Left cardiac atrium (tissue), 4 donors: ENCODE data around the gene TAS2R43. TPM values are rescaled to one million over a fixed set of nuclear protein-coding genes. Genes with fewer than 3 reads are reported as not detected.
"Not testable (repeated sequence)": the region's sequence is repeated elsewhere in the genome, so short reads cannot be mapped to it uniquely, and the experiment has no call there.

Experiments
- ATAC-seq, 2 donors: fragments of 200-7000 bp; cut with Tn5 transposase; one replicate each; pipeline ENCODE4 v1.9.1; 2020; ENCODE audit warnings: mild to moderate bottlenecking in 2 of 2, moderate library complexity in 2 of 2
- DNase-seq: peaks from one replicate; pipeline ENCODE4 v3.0.0-alpha.2; 2020
- intact Hi-C, 2 donors: fragments of 100-400 bp; cut with DNase I; formaldehyde crosslinking; loops; one replicate each; pipeline versions ENCODE4 v1.14.1 to v1.15.1; 2022 to 2023
- long read RNA-seq: library from polyadenylated mRNA; unstranded; transcript quantifications from one replicate; pipeline ENCODE4 v2.0.0, GENCODE V29; 2021
- total RNA-seq, 2 donors: library from RNA; stranded (reverse); fragmentation: NEBNext Ultra II Directional; extraction: Animal tissue kit (Norgen Biotek cat#: 25700); gene quantifications; one replicate each; pipeline ENCODE4 v1.2.1, GENCODE V29; 2021
- donor health status: DM: no; HTN: yes; CAD: no.
- donor health status: DM: no; HTN: yes; CAD: no; lungs with severe emphysema.
- donor health status: DM: yes; HTN: yes; CAD: no.
- donor health status: Dilated cardiomyopathy.

Gene TAS2R43
- not detected for total RNA-seq
- long read RNA-seq: 0 reads

- DNase-seq: no peak
- intact Hi-C loops: no loop called here
- ATAC-seq: no peak
Measured at GRCh38 chr12:11092128-11092527, at the start of gene TAS2R43. TAS2R43 (minus strand) TSS chr12:11092313; CDS start chr12:11092229, 84 bp downstream.

- intact Hi-C loops: no loop called here
- DNase-seq: no peak
Measured at GRCh38 chr12:11136075-11136474, 44.0 kb upstream of the TAS2R43 start.

GRCh38 chr12:11134305-11134704 is 42.2 kb upstream of the TAS2R43 start, which contains the start of gene TAS2R30:
TAS2R30 (minus strand) TSS chr12:11134644; CDS start chr12:11134244, 400 bp downstream.
- no peak for DNase-seq
- no peak for ATAC-seq
- intact Hi-C loops: no loop called here

More at GRCh38 chr12:11136075-11136474, 44.0 kb upstream of the TAS2R43 start:
- ATAC-seq: no peak

GRCh38 chr12:11133816-11134215 is 41.7 kb upstream of the TAS2R43 start:
- intact Hi-C loops: no loop called here
- DNase-seq (no peak), ATAC-seq (no peak)

GRCh38 chr12:11133162-11133561 is 41.0 kb upstream of the TAS2R43 start:
- intact Hi-C loops: no loop called here
- no peak for DNase-seq
- ATAC-seq: no peak

- intact Hi-C loops: no loop called here
- DNase-seq: no peak
- ATAC-seq: no peak
Measured at GRCh38 chr12:11130999-11131398, 38.9 kb upstream of the TAS2R43 start.

GRCh38 chr12:11130382-11130781 is 38.3 kb upstream of the TAS2R43 start:
- DNase-seq (no peak), ATAC-seq (no peak)

GRCh38 chr12:11114130-11114529 is 22.0 kb upstream of the TAS2R43 start:
- intact Hi-C loops, ATAC-seq, DNase-seq: not testable (repeated sequence)

More at GRCh38 chr12:11130382-11130781, 38.3 kb upstream of the TAS2R43 start:
- intact Hi-C loops: no loop called here

- intact Hi-C loops, DNase-seq, ATAC-seq: not testable (repeated sequence)
Measured at GRCh38 chr12:11111213-11111612, 19.1 kb upstream of the TAS2R43 start.

- intact Hi-C loops: no loop called here
- ATAC-seq (no peak), DNase-seq (no peak)
Measured at GRCh38 chr12:11108862-11109261, 16.7 kb upstream of the TAS2R43 start.

- intact Hi-C loops: no loop called here
- DNase-seq (no peak), ATAC-seq (no peak)
Measured at GRCh38 chr12:11107719-11108118, 15.6 kb upstream of the TAS2R43 start.

- intact Hi-C loops: no loop called here
- ATAC-seq: no peak
- no peak for DNase-seq
Measured at GRCh38 chr12:11106288-11106687, 14.2 kb upstream of the TAS2R43 start.

GRCh38 chr12:11105546-11105945 is 13.4 kb upstream of the TAS2R43 start:
- DNase-seq (no peak), ATAC-seq (no peak)
- intact Hi-C loops: no loop called here

- ATAC-seq, DNase-seq, intact Hi-C loops: not testable (repeated sequence)
Measured at GRCh38 chr12:11094910-11095309, 2.8 kb upstream of the TAS2R43 start.

GRCh38 chr12:11089246-11089645 is 2.9 kb downstream of the TAS2R43 start:
- peak in 1 of 2 donors; percentile 78 for ATAC-seq
- DNase-seq: no peak
- intact Hi-C loops: no loop called here

GRCh38 chr12:11085419-11085818 is 6.7 kb downstream of the TAS2R43 start:
- DNase-seq: no peak
- intact Hi-C loops: no loop called here
- ATAC-seq: no peak

- DNase-seq: no peak
- intact Hi-C loops: no loop called here
- no peak for ATAC-seq
Measured at GRCh38 chr12:11081987-11082386, 10.1 kb downstream of the TAS2R43 start.

GRCh38 chr12:11078246-11078645 is 13.9 kb downstream of the TAS2R43 start:
- intact Hi-C loops: no loop called here

GRCh38 chr12:11075642-11076041 is 16.5 kb downstream of the TAS2R43 start:
- intact Hi-C loops: no loop called here
- DNase-seq (no peak), ATAC-seq (no peak)

More at GRCh38 chr12:11078246-11078645, 13.9 kb downstream of the TAS2R43 start:
- ATAC-seq (no peak), DNase-seq (no peak)

GRCh38 chr12:11071414-11071813 is 20.7 kb downstream of the TAS2R43 start:
- no peak for ATAC-seq
- DNase-seq: no peak
- intact Hi-C loops: no loop called here

GRCh38 chr12:11070999-11071398 is 21.1 kb downstream of the TAS2R43 start:
- DNase-seq: no peak
- ATAC-seq: no peak
- intact Hi-C loops: no loop called here
